ENCODE results near the gene LDLRAD3.

- TF ChIP-seq SUZ12 (IDR thresholded peaks at IDR 0.05) (no peak), SP1 (IDR thresholded peaks at IDR 0.05) (no peak), FOXM1 (IDR thresholded peaks at IDR 0.05; ENCODE audit: borderline replicate concordance) (no peak), TARDBP (IDR thresholded peaks at IDR 0.05) (no peak)
Observed at GRCh38 chr11:36233204-36233603, 289.3 kb downstream of the LDLRAD3 start.

Measured in HEK293T (cell line).